HepG2 (cell line): ENCODE data around the gene PRKAR1A. TPM values are rescaled to one million over a fixed set of nuclear protein-coding genes. Genes with fewer than 3 reads are reported as not detected.

Experiments used
- ATF7 ChIP-seq, 2 experiments: fragments of 450-650 bp in 1 of 2; sonication (generic) in 1 of 2; formaldehyde crosslinking in 1 of 2; IDR thresholded peaks; 2 replicates each; pipeline versions ENCODE4 v1.4.0 to v1.6.1; 2016 to 2020; ENCODE audit warnings: antibody characterized with exemption in 1 of 2, mild to moderate bottlenecking in 1 of 2, missing genetic modification reagents in 1 of 2
- KIAA2018 ChIP-seq: sonication (generic); formaldehyde crosslinking; IDR thresholded peaks from 2 replicates; pipeline ENCODE4 v1.5.0; 2020; ENCODE audit warnings: mild to moderate bottlenecking, missing genetic modification reagents, borderline replicate concordance
- RFX5 ChIP-seq: IDR thresholded peaks from 2 replicates; pipeline ENCODE4 v1.6.1; 2011; ENCODE audit warnings: low read depth, low read length, improper control_type of control experiment
- SALL1 ChIP-seq: sonication (generic); formaldehyde crosslinking; IDR thresholded peaks from 2 replicates; pipeline ENCODE4 v1.8.0; 2022; ENCODE audit warnings: mild to moderate bottlenecking, missing genetic modification reagents
- SIN3A ChIP-seq: IDR thresholded peaks from 2 replicates; pipeline ENCODE4 v1.6.1; 2011; ENCODE audit warnings: low read depth, mild to moderate bottlenecking, control low read depth, low read length, borderline replicate concordance
- SNAPC4 ChIP-seq: sonication (generic); formaldehyde crosslinking; IDR thresholded peaks from 2 replicates; pipeline ENCODE4 v1.4.0; 2020; ENCODE audit warnings: mild to moderate bottlenecking, missing genetic modification reagents
- THAP9 ChIP-seq: sonication (generic); formaldehyde crosslinking; IDR thresholded peaks from 2 replicates; pipeline ENCODE4; 2020; ENCODE audit warnings: missing genetic modification reagents, mild to moderate bottlenecking, borderline replicate concordance
- ZFP1 ChIP-seq: IDR thresholded peaks from 2 replicates; pipeline ENCODE4 v1.6.1; 2016
- ZNF383 ChIP-seq: sonication (generic); formaldehyde crosslinking; IDR thresholded peaks from 2 replicates; pipeline ENCODE4 v1.4.0; 2020; ENCODE audit warnings: missing genetic modification reagents, mild to moderate bottlenecking, borderline replicate concordance
- ZNF451 ChIP-seq: sonication (generic); formaldehyde crosslinking; IDR thresholded peaks from 2 replicates; pipeline ENCODE4 v1.5.0; 2020; ENCODE audit warnings: mild to moderate bottlenecking, missing genetic modification reagents
- ZNF556 ChIP-seq: sonication (generic); formaldehyde crosslinking; IDR thresholded peaks from 2 replicates; pipeline ENCODE4 v1.4.0; 2020; ENCODE audit warnings: mild to moderate bottlenecking, missing genetic modification reagents, borderline replicate concordance
- ZNF564 ChIP-seq: sonication (generic); formaldehyde crosslinking; IDR thresholded peaks from 2 replicates; pipeline ENCODE4 v1.8.1; 2023; ENCODE audit warnings: mild to moderate bottlenecking, missing genetic modification reagents
- polyA plus RNA-seq, 8 experiments: library from polyadenylated mRNA; depleted of rRNA in 3 of 8; stranded (reverse) in 7 of 8; unstranded in 1 of 8; fragments of >200 nt; fragmentation: Illumina TruSeq in 4 of 8; extraction: Trizol in 4 of 8; gene quantifications; 2 replicates each; pipeline versions ENCODE4 v1.2.1 to v1.2.3, GENCODE V29; 2011 to 2016; ENCODE audit warnings: low read depth in 4 of 8, missing spikeins in 1 of 8, mixed read lengths in 1 of 8; ENCODE audit not compliant: insufficient read depth in 1 of 8
- total RNA-seq, 5 experiments: library from RNA; depleted of rRNA; stranded (reverse); fragments of >200 nt; fragmentation: Illumina TruSeq; extraction: Trizol; gene quantifications; 2 replicates each; pipeline ENCODE4 v1.2.3, GENCODE V29; 2016; ENCODE audit warnings: low read depth in 1 of 5

Gene PRKAR1A
- total and polyA plus RNA-seq, 2 of the 13 experiments (the other 11 are each of a cell fraction or from before 2014, with no cell fraction given): 265 to 266 TPM

GRCh38 chr17:68518063-68518815 lies 6.0 kb downstream of the PRKAR1A start (continued):
- TF ChIP-seq KIAA2018 (CRISPR knock-in tag) (no peak), ZNF451 (CRISPR knock-in tag) (no peak), ZFP1 (CRISPR knock-in tag) (no peak), SALL1 (CRISPR knock-in tag) (peak; percentile 54; the same call in 1 of the 2 replicates), ZNF383 (no peak), RFX5 (no peak), ZNF556 (CRISPR knock-in tag) (no peak), ATF7 (IDR thresholded peaks at IDR 0.05) (no peak), ATF7 (CRISPR knock-in tag; IDR thresholded peaks at IDR 0.05) (no peak), ZNF564 (no peak), SIN3A (no peak), SNAPC4 (CRISPR knock-in tag) (no peak), THAP9 (no peak)
